H1 (cell line): Measurements from ENCODE around the gene GUCY1A2. TPM values are rescaled to one million over a fixed set of nuclear protein-coding genes. Genes with fewer than 3 reads are reported as not detected.

ENCODE experiments used
- EP300 ChIP-seq, 2 experiments: IDR thresholded peaks; 1 replicate in 1 of 2; 2 replicates in 1 of 2; pipeline ENCODE4 v1.6.1; 2011 to 2012; ENCODE audit warnings: low read depth in 2 of 2, low read length in 2 of 2, mild to moderate bottlenecking in 2 of 2, borderline replicate concordance in 1 of 2, inconsistent platforms in 1 of 2, moderate library complexity in 1 of 2
- HDAC2 ChIP-seq, 2 experiments: fragments of 300-600 bp in 1 of 2; sonication (generic) in 1 of 2; IDR thresholded peaks; 2 replicates each; pipeline ENCODE4 v1.6.1; 2011 to 2012; ENCODE audit warnings: low read depth in 2 of 2, low read length in 2 of 2, mild to moderate bottlenecking in 2 of 2, moderate library complexity in 2 of 2, borderline replicate concordance in 1 of 2, inconsistent platforms in 1 of 2
- SIN3A ChIP-seq, 2 experiments: IDR thresholded peaks in 1 of 2; conservative IDR thresholded peaks in 1 of 2; 2 replicates each; pipeline ENCODE4 v1.6.1; 2011 to 2012; ENCODE audit warnings: low read length in 2 of 2, improper control_type of control experiment in 1 of 2, low read depth in 1 of 2, mild to moderate bottlenecking in 1 of 2
- SIX5 ChIP-seq: IDR thresholded peaks from 2 replicates; pipeline ENCODE4 v1.6.1; 2011; ENCODE audit warnings: mild to moderate bottlenecking, low read depth, low read length
- TBP ChIP-seq: IDR thresholded peaks from 2 replicates; pipeline ENCODE4 v1.6.1; 2011; ENCODE audit warnings: low read depth, low read length, improper control_type of control experiment
- polyA plus RNA-seq, 7 experiments: library from polyadenylated mRNA; depleted of rRNA in 3 of 7; stranded (reverse) in 5 of 7; unstranded in 2 of 7; fragments of >200 nt in 5 of 7; fragments of 200-250 nt in 2 of 7; gene quantifications; 1 replicate in 5 of 7; 2 replicates in 1 of 7; 4 replicates in 1 of 7; pipeline versions ENCODE4 v1.2.1 to v1.2.3, GENCODE V29; 2011 to 2013; ENCODE audit warnings: missing spikeins in 2 of 7, mixed read lengths in 2 of 7
- total RNA-seq: library from RNA; stranded (reverse); fragmentation: NEBNext Ultra II Directional; extraction: Animal tissue kit (Norgen Biotek cat#: 25700); gene quantifications from 2 replicates; pipeline ENCODE4 v1.2.1, GENCODE V29; 2021

The GUCY1A2 gene
- total and polyA plus RNA-seq, 2 of the 8 experiments (the other 6 are each of a cell fraction or from before 2014, with no cell fraction given), result 0.11 to 1.9 TPM

DNA sequence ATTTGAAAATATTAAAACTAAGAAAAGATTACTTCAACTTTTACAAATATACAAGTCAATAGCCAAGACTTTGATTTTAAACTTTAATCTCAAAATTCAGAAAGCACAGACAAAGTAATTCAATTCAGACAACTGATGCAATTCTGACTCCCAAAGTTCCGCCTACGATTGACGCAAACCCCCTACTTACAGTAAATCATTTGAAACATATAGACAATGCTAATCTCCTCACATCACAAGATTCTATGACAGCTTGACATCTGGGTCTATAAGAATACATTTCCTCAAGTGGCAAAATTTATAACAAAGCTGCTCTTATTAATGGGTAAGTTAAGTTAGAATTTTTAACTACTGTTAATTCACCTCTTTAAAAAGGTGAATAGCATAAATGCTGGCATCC lies 75.2 kb downstream of the GUCY1A2 start (continued):
- TF ChIP-seq HDAC2 (IDR thresholded peaks at IDR 0.05; ENCODE audit: borderline replicate concordance in 1 of 2, low read depth in 2 of 2, low read length in 2 of 2), result no peak
- TF ChIP-seq SIN3A (conservative IDR thresholded peaks at IDR 0.05 in 1 of 2, IDR thresholded peaks at IDR 0.05 in 1 of 2; ENCODE audit: low read depth in 1 of 2, low read length in 2 of 2), result no peak
- no peak for TF ChIP-seq TBP
- TF ChIP-seq SIX5, result no peak
- no peak for TF ChIP-seq EP300 (IDR thresholded peaks at IDR 0.05; ENCODE audit: borderline replicate concordance in 1 of 2, low read depth in 2 of 2, low read length in 2 of 2)
